ENCODE measurements around the gene KLK15. TPM values are rescaled to one million over a fixed set of nuclear protein-coding genes. Genes with fewer than 3 reads are reported as not detected.

KLK15 gene
- total RNA-seq, 1 donor from 2014 or later = not detected

DNA sequence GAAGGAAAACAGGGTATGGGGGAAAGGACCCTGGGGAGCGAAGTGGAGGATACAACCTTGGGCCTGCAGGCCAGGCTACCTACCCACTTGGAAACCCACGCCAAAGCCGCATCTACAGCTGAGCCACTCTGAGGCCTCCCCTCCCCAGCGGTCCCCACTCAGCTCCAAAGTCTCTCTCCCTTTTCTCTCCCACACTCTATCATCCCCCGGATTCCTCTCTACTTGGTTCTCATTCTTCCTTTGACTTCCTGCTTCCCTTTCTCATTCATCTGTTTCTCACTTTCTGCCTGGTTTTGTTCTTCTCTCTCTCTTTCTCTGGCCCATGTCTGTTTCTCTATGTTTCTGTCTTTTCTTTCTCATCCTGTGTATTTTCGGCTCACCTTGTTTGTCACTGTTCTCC is 24.0 kb upstream of the KLK15 start:
- H3K27ac Mint-ChIP-seq = no peak overlapping the region
- no peaks in the 10 kb centered on the region for H3K36me3 Mint-ChIP-seq
- H3K4me3 Mint-ChIP-seq = no peak overlapping the region
- H3K4me1 Mint-ChIP-seq (ENCODE audit: unreplicated experiment) = peaks cover 7% of the 10 kb centered on the region
- DNase-seq (ENCODE audit: extremely low spot score, unreplicated experiment) = no peak
- TF ChIP-seq, protein P1, sequence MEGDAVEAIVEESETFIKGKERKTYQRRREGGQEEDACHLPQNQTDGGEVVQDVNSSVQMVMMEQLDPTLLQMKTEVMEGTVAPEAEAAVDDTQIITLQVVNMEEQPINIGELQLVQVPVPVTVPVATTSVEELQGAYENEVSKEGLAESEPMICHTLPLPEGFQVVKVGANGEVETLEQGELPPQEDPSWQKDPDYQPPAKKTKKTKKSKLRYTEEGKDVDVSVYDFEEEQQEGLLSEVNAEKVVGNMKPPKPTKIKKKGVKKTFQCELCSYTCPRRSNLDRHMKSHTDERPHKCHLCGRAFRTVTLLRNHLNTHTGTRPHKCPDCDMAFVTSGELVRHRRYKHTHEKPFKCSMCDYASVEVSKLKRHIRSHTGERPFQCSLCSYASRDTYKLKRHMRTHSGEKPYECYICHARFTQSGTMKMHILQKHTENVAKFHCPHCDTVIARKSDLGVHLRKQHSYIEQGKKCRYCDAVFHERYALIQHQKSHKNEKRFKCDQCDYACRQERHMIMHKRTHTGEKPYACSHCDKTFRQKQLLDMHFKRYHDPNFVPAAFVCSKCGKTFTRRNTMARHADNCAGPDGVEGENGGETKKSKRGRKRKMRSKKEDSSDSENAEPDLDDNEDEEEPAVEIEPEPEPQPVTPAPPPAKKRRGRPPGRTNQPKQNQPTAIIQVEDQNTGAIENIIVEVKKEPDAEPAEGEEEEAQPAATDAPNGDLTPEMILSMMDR (conservative IDR thresholded peaks at IDR 0.05) = no peak
- H3K9me3 Mint-ChIP-seq = no peaks in the 10 kb centered on the region
- H3K27me3 Mint-ChIP-seq = peaks cover 72% of the 10 kb centered on the region

DNA sequence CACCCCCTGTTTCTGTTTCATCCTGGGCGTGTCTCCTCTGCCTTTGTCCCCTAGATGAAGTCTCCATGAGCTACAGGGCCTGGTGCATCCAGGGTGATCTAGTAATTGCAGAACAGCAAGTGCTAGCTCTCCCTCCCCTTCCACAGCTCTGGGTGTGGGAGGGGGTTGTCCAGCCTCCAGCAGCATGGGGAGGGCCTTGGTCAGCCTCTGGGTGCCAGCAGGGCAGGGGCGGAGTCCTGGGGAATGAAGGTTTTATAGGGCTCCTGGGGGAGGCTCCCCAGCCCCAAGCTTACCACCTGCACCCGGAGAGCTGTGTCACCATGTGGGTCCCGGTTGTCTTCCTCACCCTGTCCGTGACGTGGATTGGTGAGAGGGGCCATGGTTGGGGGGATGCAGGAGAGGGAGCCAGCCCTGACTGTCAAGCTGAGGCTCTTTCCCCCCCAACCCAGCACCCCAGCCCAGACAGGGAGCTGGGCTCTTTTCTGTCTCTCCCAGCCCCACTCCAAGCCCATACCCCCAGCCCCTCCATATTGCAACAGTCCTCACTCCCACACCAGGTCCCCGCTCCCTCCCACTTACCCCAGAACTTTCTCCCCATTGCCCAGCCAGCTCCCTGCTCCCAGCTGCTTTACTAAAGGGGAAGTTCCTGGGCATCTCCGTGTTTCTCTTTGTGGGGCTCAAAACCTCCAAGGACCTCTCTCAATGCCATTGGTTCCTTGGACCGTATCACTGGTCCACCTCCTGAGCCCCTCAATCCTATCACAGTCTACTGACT is 21.4 kb upstream of the KLK15 start, which contains the start of gene KLK3:
Gene KLK3 (plus strand): TSS at position 280 of the 775 bp plus-strand sequence. CDS start 41 bp downstream, at position 321.
- H3K4me1 Mint-ChIP-seq (ENCODE audit: unreplicated experiment) = peaks cover 7% of the 10 kb centered on the region
- no peaks in the 10 kb centered on the region for H3K9me3 Mint-ChIP-seq
- peaks cover 69% of the 10 kb centered on the region for H3K27me3 Mint-ChIP-seq
- DNase-seq (ENCODE audit: extremely low spot score, unreplicated experiment) = no peak
- H3K36me3 Mint-ChIP-seq = no peaks in the 10 kb centered on the region
- TF ChIP-seq, protein P1 (conservative IDR thresholded peaks at IDR 0.05) = no peak
- H3K4me3 Mint-ChIP-seq = no peak within 1 kb of the TSS
- H3K27ac Mint-ChIP-seq = no peak within 1 kb of the TSS

DNA sequence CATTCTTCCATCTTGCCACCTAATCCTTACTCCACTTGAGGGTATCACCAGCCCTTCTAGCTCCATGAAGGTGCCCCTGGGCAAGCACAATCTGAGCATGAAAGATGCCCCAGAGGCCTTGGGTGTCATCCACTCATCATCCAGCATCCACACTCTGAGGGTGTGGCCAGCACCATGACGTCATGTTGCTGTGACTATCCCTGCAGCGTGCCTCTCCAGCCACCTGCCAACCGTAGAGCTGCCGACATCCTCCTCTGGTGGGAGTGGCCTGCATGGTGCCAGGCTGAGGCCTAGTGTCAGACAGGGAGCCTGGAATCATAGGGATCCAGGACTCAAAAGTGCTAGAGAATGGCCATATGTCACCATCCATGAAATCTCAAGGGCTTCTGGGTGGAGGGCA is 18.2 kb upstream of the KLK15 start:
- Mint-ChIP-seq H3K4me3 (no peak overlapping the region), H3K36me3 (no peaks in the 10 kb centered on the region), H3K27ac (no peak overlapping the region), H3K27me3 (peaks cover 54% of the 10 kb centered on the region), H3K4me1 (ENCODE audit: unreplicated experiment) (no peaks in the 10 kb centered on the region), H3K9me3 (no peaks in the 10 kb centered on the region)
- TF ChIP-seq, protein P1 (conservative IDR thresholded peaks at IDR 0.05) = no peak
- DNase-seq (ENCODE audit: extremely low spot score, unreplicated experiment) = no peak

DNA sequence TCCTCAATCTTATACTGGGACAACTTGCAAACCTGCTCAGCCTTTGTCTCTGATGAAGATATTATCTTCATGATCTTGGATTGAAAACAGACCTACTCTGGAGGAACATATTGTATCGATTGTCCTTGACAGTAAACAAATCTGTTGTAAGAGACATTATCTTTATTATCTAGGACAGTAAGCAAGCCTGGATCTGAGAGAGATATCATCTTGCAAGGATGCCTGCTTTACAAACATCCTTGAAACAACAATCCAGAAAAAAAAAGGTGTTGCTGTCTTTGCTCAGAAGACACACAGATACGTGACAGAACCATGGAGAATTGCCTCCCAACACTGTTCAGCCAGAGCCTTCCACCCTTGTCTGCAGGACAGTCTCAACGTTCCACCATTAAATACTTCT is 17.4 kb upstream of the KLK15 start:
- Mint-ChIP-seq H3K36me3 (no peaks in the 10 kb centered on the region), H3K9me3 (no peaks in the 10 kb centered on the region), H3K4me3 (no peak overlapping the region), H3K4me1 (ENCODE audit: unreplicated experiment) (no peaks in the 10 kb centered on the region), H3K27me3 (peaks cover 46% of the 10 kb centered on the region), H3K27ac (no peak overlapping the region)
- TF ChIP-seq, protein P1 (conservative IDR thresholded peaks at IDR 0.05) = no peak
- no peak for DNase-seq (ENCODE audit: extremely low spot score, unreplicated experiment)

DNA sequence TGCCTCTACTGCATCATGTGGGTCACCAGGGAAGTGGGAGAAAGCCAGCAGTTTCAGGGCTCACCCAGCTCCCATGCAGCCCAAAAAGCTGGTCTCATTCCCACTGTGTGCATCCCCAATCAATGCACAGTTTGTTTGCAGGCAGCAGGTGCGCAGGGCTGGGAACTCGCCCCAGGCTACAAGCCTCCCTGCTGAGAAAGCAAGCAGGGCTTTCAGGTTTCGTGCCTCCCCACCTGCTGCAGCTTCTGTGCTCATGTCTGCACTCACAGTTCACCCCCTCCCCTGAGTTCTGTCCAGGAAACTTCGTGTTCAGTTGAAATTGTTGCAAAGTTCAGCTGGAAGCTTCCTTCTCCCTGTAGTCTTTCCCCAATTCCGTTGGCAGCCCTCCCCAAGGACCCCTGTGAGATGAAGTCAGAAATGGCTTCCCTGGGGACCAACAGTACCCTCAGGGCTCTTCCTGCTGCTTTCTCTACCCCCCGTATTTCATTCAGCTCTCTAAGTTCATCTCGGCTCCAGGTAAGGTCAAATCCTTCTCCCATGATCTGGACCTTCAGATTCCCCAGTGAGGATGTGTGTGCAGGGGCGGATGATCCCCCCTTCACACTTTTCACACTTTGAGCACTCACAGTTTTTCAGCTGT is 11.0 kb upstream of the KLK15 start:
- Mint-ChIP-seq H3K27ac (no peak overlapping the region), H3K27me3 (peaks cover 63% of the 10 kb centered on the region)

More for the DNA sequence above, 11.0 kb upstream of the KLK15 start:
- no peak for DNase-seq (ENCODE audit: extremely low spot score, unreplicated experiment)
- TF ChIP-seq, protein P1 (conservative IDR thresholded peaks at IDR 0.05) = no peak
- no peaks in the 10 kb centered on the region for H3K4me1 Mint-ChIP-seq (ENCODE audit: unreplicated experiment)
- no peak overlapping the region for H3K4me3 Mint-ChIP-seq
- H3K9me3 Mint-ChIP-seq = no peaks in the 10 kb centered on the region
- H3K36me3 Mint-ChIP-seq = no peaks in the 10 kb centered on the region
